Measurements from ENCODE around the gene SYNGAP1.
"Not testable (repeated sequence)": the region's sequence is repeated elsewhere in the genome, so short reads cannot be mapped to it uniquely, and the experiment has no call there.

Gene SYNGAP1

GRCh38 chr6:33419580-33420490 is at the start of gene SYNGAP1:
TSS of gene SYNGAP1 (plus strand) at chr6:33420065. CDS start at chr6:33420265, 200 bp downstream.
- DNase-seq: no peak

DNA sequence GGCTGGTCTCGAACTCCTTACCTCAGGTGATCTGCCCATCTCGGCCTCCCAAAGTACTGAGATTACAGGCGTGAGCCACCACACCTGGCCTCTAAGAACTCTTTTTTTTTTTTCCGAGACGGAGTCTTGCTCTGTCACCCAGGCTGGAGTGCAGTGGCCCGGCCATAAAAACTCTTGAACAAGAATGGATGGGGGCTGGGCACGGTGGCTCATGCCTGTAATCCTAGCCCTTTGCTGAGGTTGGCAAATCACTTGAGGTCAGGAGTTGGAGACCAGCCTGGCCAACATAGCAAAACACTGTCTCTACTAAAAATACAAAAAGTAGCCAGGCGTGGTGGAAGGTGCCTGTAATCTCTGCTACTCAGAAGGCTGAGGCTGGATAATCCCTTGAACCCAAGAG is 48.0 kb upstream of the SYNGAP1 start:
- DNase-seq: not testable (repeated sequence)

GRCh38 chr6:33372526-33373123 is 47.2 kb upstream of the SYNGAP1 start:
- DNase-seq: no peak

- DNase-seq: no peak
Observed at GRCh38 chr6:33373960-33374910, 45.6 kb upstream of the SYNGAP1 start.

DNA sequence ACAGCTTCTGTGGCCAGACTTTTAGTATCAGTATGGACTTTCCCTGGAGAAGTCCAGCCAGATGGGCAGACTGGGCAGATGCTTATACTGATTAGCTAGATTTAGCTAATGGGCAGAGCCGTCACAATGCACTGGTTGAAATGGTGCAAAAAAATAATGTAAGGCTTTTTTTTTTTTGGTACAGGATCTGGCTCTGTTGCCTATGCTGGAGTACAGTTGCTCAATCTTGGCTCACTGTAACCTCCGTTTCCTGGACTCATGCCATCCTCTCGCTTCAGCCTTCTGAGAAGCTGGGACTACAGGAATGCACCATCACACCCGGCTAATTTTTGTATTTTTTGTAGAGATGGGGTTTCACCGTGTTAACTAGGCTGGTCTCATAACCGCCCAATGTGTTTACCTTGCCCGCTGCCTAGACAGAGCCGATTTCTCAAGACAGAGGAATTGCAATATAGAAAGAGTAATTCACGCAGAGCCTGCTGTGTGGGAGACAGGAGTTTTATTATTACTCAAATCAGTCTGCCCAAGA is 44.7 kb upstream of the SYNGAP1 start:
- DNase-seq: no peak

- no peak for DNase-seq
Observed at GRCh38 chr6:33377171-33377570, 42.7 kb upstream of the SYNGAP1 start.

- not testable (repeated sequence) for DNase-seq
Observed at GRCh38 chr6:33379184-33379583, 40.7 kb upstream of the SYNGAP1 start.

DNA sequence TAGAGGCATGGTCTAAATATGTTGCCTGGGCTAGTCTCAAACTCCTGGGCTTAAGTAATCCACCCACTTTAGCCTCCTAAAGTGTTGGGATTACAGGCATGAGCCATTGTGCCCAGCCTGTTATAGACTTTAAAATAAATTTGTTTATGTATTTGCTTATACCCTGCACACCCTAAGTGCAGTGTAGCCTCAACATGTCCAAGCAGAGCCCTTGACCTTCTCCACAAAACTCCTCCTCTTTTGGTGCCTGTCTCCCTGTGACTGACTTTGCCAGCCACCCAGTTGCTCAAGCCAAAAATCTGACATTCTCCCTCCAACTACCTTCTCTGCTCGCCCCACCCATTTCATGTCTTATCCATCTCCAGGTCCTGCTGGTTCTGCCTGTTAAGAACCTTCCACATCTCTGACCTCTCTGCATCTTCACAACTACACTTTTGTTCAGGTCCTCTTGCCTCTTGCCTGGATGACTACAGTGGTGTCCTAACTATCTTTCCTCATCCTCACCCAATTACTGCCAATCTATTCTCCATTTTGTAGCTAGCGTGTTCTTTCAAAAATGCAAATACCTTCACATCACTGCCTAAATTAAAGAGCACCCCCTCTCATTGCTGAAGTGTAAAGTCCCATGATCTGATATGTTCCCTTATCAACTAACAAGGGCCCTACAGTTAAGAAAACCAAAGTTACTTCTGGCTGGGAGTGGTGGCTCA is 39.4 kb upstream of the SYNGAP1 start:
- DNase-seq: no peak

- no peak for DNase-seq
Observed at GRCh38 chr6:33383427-33384185, 36.3 kb upstream of the SYNGAP1 start.

DNA sequence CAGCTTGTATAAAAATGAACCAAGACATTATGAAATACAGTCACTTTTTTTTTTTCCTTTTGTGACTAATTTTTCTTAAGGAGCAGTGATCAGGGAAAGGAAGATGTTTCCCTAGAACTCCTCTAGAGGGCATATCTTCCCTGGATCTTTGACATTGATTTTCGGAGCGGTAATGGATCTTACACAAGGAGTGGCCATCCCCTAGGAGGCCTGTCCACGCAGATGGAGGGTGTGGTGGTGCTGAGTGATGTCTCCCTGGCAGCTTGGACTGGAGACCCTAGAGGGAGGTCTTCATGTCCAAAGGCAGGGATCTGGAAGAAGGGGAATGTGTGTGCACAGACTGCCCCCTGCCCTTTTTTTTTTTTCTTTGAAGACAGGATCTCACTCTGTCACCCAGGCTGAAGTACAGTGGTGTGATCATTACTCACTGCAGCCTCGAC is 35.3 kb upstream of the SYNGAP1 start:
- no peak for DNase-seq

- DNase-seq: no peak
Observed at GRCh38 chr6:33390173-33390572, 29.7 kb upstream of the SYNGAP1 start.

GRCh38 chr6:33390767-33391277 is 29.0 kb upstream of the SYNGAP1 start:
- no peak for DNase-seq

GRCh38 chr6:33391278-33391921 is 28.5 kb upstream of the SYNGAP1 start, which contains the start of gene KIFC1:
TSS of gene KIFC1 (plus strand) at chr6:33391823. CDS start at chr6:33391986, 163 bp downstream.
- DNase-seq: peak; percentile 98

DNA sequence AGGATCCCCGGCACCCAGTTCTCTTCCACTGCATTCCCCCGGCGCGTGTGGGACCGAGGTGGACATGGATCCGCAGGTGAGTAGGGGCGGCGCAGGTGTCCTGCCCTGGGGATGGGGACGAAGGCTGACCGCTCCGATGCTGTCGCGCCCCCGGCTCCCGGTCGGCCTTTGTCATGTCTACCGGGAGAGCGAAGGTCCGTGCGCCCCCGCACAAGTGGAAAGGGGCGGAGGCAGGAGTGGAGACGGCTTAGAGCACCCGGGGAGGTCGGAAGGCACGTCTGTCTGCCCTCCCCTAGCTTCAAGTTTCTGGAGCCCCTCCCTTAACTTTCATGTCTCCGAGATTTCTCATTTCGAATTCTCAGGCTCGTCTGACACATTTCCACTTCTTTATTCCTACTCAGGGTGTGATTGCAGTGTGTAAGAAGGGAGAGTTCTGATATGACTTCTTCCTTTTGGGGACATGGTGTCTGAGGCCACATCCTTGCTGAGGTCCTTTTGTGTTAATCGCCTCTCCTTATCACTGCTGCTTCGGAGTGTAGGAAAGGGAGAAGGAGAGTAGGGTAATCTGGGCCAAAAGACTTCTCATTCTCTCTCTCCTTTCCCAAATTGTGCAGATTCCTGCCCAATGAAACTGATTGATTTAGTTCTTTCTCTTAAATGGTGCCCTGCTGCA is 27.8 kb upstream of the SYNGAP1 start:
- DNase-seq: no peak

GRCh38 chr6:33392595-33392948 is 27.3 kb upstream of the SYNGAP1 start:
- DNase-seq: no peak

DNA sequence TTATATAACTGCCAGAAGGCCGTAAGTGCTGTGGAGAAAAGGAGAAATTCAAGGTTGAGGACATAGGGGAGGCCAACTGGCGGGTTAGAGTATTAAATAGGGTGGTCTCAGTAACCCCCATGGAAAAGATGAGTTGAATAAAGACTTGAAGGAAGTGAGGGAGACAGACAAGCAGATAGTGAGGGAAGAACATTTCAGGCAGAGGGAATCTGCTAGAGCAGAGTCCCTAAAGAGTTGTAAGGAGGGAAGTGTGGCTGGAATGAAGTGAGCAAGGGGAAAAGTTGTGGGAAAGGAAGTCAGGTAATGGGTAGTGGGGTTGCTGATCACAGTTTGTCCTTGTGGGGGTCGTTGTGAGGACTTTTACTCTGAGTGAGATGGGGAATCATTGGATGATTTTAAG is 26.9 kb upstream of the SYNGAP1 start:
- DNase-seq: no peak

- no peak for DNase-seq
Observed at GRCh38 chr6:33397541-33397940, 22.3 kb upstream of the SYNGAP1 start.

DNA sequence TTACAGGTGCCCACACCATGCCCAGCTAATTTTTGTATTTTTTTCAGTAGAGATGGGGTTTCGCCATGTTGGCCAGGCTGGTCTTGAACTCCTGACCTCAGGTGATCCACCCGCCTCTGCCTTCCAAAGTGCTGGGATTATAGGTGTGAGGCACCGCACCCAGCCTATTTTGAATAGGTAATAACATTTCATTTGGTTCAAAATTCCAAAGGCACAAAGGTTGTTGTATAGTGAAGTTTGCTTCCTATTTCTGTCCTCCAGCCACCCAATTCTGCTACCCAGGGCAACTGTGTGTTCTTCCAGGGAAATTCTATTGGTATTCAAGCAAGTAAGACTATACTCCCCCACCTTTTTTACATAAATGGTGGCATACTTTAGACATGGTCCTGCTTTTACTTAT is 21.3 kb upstream of the SYNGAP1 start:
- DNase-seq: not testable (repeated sequence)

DNA sequence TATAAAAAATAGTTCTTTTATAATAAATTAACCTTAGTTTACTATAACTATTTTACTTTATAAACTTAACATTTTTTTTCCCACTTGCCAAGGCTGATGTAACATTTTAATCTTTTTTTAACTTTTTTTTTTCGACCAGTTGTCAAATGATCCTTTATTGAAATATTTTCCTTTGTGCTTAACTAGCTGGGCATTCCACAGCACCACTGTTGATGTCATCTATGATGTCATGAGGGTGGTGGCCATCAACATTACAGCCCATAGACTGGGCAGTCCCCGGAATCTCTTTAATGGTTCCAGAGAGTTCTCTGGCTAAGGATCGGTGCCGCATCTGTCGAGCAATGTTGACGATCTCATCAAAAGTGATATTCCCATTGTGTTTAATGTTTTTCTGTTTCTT is 20.0 kb upstream of the SYNGAP1 start:
- DNase-seq: not testable (repeated sequence)

DNA sequence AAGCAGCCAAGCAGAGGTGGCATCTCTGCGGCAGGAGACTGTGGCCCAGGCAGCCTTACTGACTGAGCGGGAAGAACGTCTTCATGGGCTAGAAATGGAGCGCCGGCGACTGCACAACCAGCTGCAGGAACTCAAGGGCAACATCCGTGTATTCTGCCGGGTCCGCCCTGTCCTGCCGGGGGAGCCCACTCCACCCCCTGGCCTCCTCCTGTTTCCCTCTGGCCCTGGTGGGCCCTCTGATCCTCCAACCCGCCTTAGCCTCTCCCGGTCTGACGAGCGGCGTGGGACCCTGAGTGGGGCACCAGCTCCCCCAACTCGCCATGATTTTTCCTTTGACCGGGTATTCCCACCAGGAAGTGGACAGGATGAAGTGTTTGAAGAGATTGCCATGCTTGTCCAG is 15.0 kb upstream of the SYNGAP1 start:
- DNase-seq: no peak

Measured in activated CD4-positive, alpha-beta T cell treated with anti-CD3 and anti-CD28 coated beads for 1 hour (primary cell).